ENCODE data around the gene MED14.
"Not testable (repeated sequence)": the region's sequence is repeated elsewhere in the genome, so short reads cannot be mapped to it uniquely, and the experiment has no call there.

Gene MED14

GRCh38 chrX:40733706-40734105 lies 1.6 kb downstream of the MED14 start:
- H3K4me3 ChIP-seq (ENCODE audit: control insufficient read depth, low read depth, low read length): no peak overlapping the region
- TF ChIP-seq CTCF (IDR thresholded peaks at IDR 0.05; ENCODE audit: control insufficient read depth, insufficient read depth, low read depth, low read length, missing control alignments): no peak
- DNase-seq (ENCODE audit: low read depth): no peak

GRCh38 chrX:40732499-40732898 lies 2.8 kb downstream of the MED14 start:
- H3K4me3 ChIP-seq (ENCODE audit: control insufficient read depth, low read depth, low read length); DNase-seq (ENCODE audit: low read depth): not testable (repeated sequence)

GRCh38 chrX:40729598-40730584 lies 5.5 kb downstream of the MED14 start:
- TF ChIP-seq CTCF (IDR thresholded peaks at IDR 0.05; ENCODE audit: control insufficient read depth, insufficient read depth, low read depth, low read length, missing control alignments): no peak
- H3K4me3 ChIP-seq (ENCODE audit: control insufficient read depth, low read depth, low read length): no peak overlapping the region
- no peak for DNase-seq (ENCODE audit: low read depth)

- DNase-seq (ENCODE audit: low read depth): no peak
- H3K4me3 ChIP-seq (ENCODE audit: control insufficient read depth, low read depth, low read length): no peak overlapping the region
- no peak for TF ChIP-seq CTCF (IDR thresholded peaks at IDR 0.05; ENCODE audit: control insufficient read depth, insufficient read depth, low read depth, low read length, missing control alignments)
Observed at GRCh38 chrX:40727581-40728252, 7.6 kb downstream of the MED14 start.

GRCh38 chrX:40727093-40727492 lies 8.2 kb downstream of the MED14 start:
- no peak overlapping the region for H3K4me3 ChIP-seq (ENCODE audit: control insufficient read depth, low read depth, low read length)
- DNase-seq (ENCODE audit: low read depth): no peak
- no peak for TF ChIP-seq CTCF (IDR thresholded peaks at IDR 0.05; ENCODE audit: control insufficient read depth, insufficient read depth, low read depth, low read length, missing control alignments)

- no peak overlapping the region for H3K4me3 ChIP-seq (ENCODE audit: control insufficient read depth, low read depth, low read length)
- TF ChIP-seq CTCF (IDR thresholded peaks at IDR 0.05; ENCODE audit: control insufficient read depth, insufficient read depth, low read depth, low read length, missing control alignments): no peak
- DNase-seq (ENCODE audit: low read depth): no peak
Observed at GRCh38 chrX:40722930-40723329, 12.4 kb downstream of the MED14 start.
